Lower lobe of right lung (tissue), 2 donors: ENCODE data around the gene JUNB. TPM values are rescaled to one million over a fixed set of nuclear protein-coding genes. Genes with fewer than 3 reads are reported as not detected.

Experiments used
- ATAC-seq, 2 donors: fragments of 200-7000 bp; cut with Tn5 transposase; one replicate each; pipeline ENCODE4 v1.9.1; 2020 to 2022; ENCODE audit warnings: mild to moderate bottlenecking in 2 of 2, moderate library complexity in 2 of 2
- DNase-seq: peaks from one replicate; pipeline ENCODE4 v3.0.0-alpha.2; 2020
- H3K27ac ChIP-seq: fragments of 200-600 bp; one replicate; pipeline ENCODE4 v1.8.0; 2022
- H3K27me3 ChIP-seq: fragments of 200-600 bp; one replicate; pipeline ENCODE4 v1.8.0; 2022; ENCODE audit warnings: low read depth
- H3K36me3 ChIP-seq: fragments of 200-600 bp; one replicate; pipeline ENCODE4 v1.8.0; 2022; ENCODE audit warnings: mild to moderate bottlenecking
- H3K4me1 ChIP-seq: fragments of 200-600 bp; one replicate; pipeline ENCODE4 v1.8.0; 2022
- H3K4me3 ChIP-seq: fragments of 200-600 bp; one replicate; pipeline ENCODE4 v1.8.0; 2022; ENCODE audit warnings: mild to moderate bottlenecking
- H3K9me3 ChIP-seq: fragments of 200-600 bp; one replicate; pipeline ENCODE4 v1.8.0; 2022
- CTCF ChIP-seq: fragments of 200-600 bp; IDR thresholded peaks from one replicate; pipeline ENCODE4 v1.8.0; 2022; ENCODE audit warnings: antibody characterized with exemption, mild to moderate bottlenecking
- intact Hi-C: fragments of 100-400 bp; cut with DNase I; formaldehyde crosslinking; loops from one replicate; pipeline ENCODE4 v1.11.0; 2022
- total RNA-seq: library from RNA; stranded (reverse); fragmentation: NEBNext Ultra II Directional; extraction: Animal tissue kit (Norgen Biotek cat#: 25700); gene quantifications from one replicate; pipeline ENCODE4 v1.2.1, GENCODE V29; 2021
- donor health status: DM: no; HTN: yes; CAD: no; lungs with severe emphysema.

Gene JUNB
- total RNA-seq, 1 donor from 2014 or later = 131 TPM

- Histone ChIP-seq H3K4me3 (no peak overlapping the region), H3K36me3 (peaks cover 20% of the 10 kb centered on the region), H3K27me3 (no peaks in the 10 kb centered on the region), H3K9me3 (no peaks in the 10 kb centered on the region), H3K4me1 (peaks cover 11% of the 10 kb centered on the region), H3K27ac (no peak overlapping the region)
- DNase-seq = no peak
- intact Hi-C loops = loop anchor here (10.0 kb wide), 1 partner anchor 85 kb away; no protein-coding TSS in a partner anchor
- no peak for TF ChIP-seq CTCF
- ATAC-seq = no peak
Observed at GRCh38 chr19:12759686-12760085, 31.6 kb upstream of the JUNB start.

- DNase-seq = no peak
- Histone ChIP-seq H3K9me3 (no peaks in the 10 kb centered on the region), H3K4me3 (no peak overlapping the region), H3K27ac (no peak overlapping the region), H3K4me1 (peaks cover 5% of the 10 kb centered on the region), H3K27me3 (no peaks in the 10 kb centered on the region), H3K36me3 (peaks cover 37% of the 10 kb centered on the region)
- ATAC-seq = no peak
- no peak for TF ChIP-seq CTCF
- intact Hi-C loops = loop anchor here (10.0 kb wide), 1 partner anchor 82 kb away; no protein-coding TSS in a partner anchor
Observed at GRCh38 chr19:12763100-12763499, 28.2 kb upstream of the JUNB start.

GRCh38 chr19:12764698-12765097 lies 26.6 kb upstream of the JUNB start:
- DNase-seq (no peak), ATAC-seq (no peak)
- peaks cover 5% of the 10 kb centered on the region for H3K4me1 ChIP-seq
- no peak overlapping the region for H3K4me3 ChIP-seq
- TF ChIP-seq CTCF = no peak
- no peak overlapping the region for H3K27ac ChIP-seq
- H3K9me3 ChIP-seq = no peaks in the 10 kb centered on the region
- intact Hi-C loops = loop anchor here (10.0 kb wide), 1 partner anchor 80 kb away; no protein-coding TSS in a partner anchor
- H3K27me3 ChIP-seq = no peaks in the 10 kb centered on the region
- H3K36me3 ChIP-seq = peaks cover 39% of the 10 kb centered on the region

- Histone ChIP-seq H3K36me3 (peaks cover 43% of the 10 kb centered on the region), H3K9me3 (no peaks in the 10 kb centered on the region), H3K27me3 (no peaks in the 10 kb centered on the region), H3K4me1 (peaks cover 5% of the 10 kb centered on the region), H3K4me3 (peak overlapping the region; percentile 59), H3K27ac (peak overlapping the region; percentile 44)
- ATAC-seq = peak; percentile 83 to 93
- intact Hi-C loops = loop anchor here (10.0 kb wide), 1 partner anchor 79 kb away; no protein-coding TSS in a partner anchor
- TF ChIP-seq CTCF = peak; percentile 96
- DNase-seq = peak; percentile 93
Observed at GRCh38 chr19:12766051-12766521, 25.2 kb upstream of the JUNB start.

GRCh38 chr19:12767150-12767549 lies 24.1 kb upstream of the JUNB start:
- Histone ChIP-seq H3K9me3 (no peaks in the 10 kb centered on the region), H3K4me1 (peaks cover 5% of the 10 kb centered on the region), H3K27ac (no peak overlapping the region), H3K4me3 (no peak overlapping the region), H3K27me3 (no peaks in the 10 kb centered on the region), H3K36me3 (peaks cover 45% of the 10 kb centered on the region)
- TF ChIP-seq CTCF = no peak
- intact Hi-C loops = loop anchor here (10.0 kb wide), 1 partner anchor 78 kb away; no protein-coding TSS in a partner anchor
- no peak for DNase-seq
- ATAC-seq = no peak
